GM21723 (cell line): ENCODE results near the gene JAG2.

ENCODE experiments used
- ATAC-seq: cut with Tn5 transposase; IDR thresholded peaks from one replicate; pipeline ENCODE4 v1.9.1; 2021; ENCODE audit warnings: mild to moderate bottlenecking, moderate library complexity; ENCODE audit not compliant: unreplicated experiment

JAG2 gene

DNA sequence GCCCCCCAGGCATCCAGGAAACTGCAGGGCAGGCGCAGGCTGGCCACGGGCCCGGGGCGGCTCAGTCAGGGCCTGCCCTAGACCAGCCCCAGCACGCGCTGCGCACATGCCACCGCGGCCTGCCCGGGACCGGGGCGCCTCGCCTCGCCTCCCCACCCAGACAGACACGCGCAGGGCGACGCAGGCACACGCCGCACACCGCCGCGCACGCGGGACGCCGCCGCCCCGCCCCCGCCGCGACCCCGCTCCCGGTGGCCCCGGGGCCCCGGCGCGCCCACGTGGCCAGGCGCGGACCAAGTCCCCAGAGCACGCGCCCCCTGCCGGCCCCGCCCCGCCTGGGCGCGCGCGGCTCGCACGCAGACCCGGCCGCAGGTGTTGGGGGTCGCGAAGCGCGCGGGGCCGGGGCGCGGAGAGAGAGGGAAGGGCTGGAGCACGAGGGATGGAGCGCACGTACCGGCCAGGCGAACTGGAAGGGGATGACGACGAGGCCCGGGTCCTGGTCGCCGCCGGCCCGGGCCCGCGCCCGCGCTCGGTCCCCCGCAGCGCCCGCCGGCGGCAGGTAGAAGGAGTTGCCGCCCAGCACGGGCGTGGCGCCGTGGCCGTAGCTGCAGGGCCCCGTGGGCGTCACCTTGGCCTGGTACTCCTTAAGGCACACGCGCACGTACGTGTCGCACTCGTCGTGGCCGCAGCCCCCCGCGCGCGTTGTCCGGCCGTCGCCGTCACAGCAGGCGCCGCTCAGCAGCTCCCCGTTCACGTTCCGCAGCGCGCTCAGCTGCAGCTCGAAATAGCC is 1.1 kb downstream of the JAG2 start:
- ATAC-seq: no peak

DNA sequence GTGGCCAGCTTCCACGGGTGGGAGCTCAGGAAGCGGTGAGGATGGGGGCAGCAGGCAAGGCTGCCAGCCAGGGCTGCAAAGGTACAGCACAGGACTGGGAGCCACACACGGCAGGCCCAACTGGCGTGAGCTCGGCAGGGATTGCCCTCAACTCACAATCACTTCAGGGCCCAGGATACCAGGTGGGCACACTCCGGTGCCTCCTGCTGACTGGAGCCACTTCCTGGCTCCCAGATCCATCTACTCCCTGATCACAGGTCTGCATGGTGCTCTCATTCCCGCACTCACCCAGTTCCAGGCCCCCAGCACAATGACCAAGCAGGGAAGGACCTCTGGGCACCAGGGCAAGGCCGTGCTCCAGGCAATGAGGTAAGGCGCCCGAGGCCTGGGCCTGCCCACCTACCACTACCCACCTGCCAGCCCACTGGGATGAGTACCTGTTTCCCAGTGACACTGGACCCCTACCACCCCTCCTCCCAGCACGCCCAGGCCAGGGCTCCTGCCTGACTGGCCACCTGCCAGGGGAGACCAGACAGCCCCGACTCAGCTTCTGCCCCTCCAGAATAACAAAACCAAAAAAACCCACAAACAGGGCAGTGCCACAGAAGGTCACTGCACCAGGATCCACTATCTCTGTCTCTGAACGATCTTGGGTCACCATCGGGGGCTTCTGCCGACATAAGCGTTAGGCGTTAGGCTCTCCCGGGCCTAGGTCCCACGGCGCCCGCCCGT is 1.8 kb downstream of the JAG2 start:
- no peak for ATAC-seq

DNA sequence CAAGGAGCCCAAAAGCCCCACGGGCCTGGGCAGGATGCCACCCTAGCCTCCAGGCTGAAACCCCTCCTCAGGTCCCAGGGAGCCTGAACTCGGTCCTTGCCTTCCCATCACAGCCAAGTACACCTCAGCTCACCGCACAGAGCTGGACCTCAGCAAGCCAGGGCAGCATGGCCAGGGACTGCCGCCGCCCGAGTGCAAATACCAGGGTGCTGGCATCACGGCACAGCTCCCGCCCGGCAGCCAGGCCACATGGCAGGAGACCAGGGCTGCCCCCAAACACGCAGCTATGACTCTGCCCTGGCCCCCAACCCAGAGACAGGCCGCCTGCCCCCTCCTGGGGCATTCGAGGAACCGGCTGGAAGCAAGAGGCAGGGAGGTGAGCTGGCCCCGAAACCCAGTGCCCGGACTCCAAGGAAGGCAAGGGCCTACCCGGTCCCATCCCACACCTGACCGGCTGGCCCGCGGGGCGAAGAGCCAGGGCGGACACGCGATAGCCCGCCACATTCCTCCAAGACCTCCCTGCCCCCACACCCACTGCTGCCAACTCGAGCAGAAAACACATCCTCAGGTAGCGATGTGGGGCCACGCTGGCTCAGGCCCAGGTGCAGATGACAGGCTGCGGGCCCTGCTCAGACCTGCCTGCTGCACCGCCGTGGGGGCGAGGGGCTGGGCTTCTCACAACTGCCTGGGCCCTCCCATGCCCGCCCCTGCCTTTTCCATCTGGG is 2.7 kb downstream of the JAG2 start:
- ATAC-seq: no peak

DNA sequence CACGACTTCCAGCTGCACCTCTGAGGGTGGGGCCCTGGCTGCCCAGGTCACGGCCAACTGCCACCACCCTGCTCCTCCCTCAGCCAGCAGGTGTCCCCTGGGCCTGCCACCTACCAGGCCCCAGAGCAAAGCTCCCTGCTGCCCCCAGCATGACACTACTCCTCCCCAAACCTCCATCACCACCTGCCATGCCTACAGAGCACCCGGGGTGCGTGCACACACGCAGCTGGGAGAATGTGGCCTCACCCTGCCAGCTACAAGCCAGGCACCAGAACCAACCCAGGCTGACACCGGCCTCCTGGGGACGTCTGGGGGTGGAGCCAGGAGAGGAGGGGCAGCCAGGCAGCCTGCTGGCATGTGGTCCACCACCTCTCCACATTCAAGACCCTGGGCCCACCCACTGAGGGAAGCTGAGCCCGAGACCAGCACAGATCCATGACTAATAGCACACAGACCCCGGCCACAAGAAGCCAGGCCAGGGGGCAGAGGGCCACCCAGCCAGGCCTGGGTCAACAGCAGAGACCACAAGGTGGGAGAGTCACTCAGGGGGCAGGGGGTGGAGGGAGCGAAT is 3.4 kb downstream of the JAG2 start:
- no peak for ATAC-seq

DNA sequence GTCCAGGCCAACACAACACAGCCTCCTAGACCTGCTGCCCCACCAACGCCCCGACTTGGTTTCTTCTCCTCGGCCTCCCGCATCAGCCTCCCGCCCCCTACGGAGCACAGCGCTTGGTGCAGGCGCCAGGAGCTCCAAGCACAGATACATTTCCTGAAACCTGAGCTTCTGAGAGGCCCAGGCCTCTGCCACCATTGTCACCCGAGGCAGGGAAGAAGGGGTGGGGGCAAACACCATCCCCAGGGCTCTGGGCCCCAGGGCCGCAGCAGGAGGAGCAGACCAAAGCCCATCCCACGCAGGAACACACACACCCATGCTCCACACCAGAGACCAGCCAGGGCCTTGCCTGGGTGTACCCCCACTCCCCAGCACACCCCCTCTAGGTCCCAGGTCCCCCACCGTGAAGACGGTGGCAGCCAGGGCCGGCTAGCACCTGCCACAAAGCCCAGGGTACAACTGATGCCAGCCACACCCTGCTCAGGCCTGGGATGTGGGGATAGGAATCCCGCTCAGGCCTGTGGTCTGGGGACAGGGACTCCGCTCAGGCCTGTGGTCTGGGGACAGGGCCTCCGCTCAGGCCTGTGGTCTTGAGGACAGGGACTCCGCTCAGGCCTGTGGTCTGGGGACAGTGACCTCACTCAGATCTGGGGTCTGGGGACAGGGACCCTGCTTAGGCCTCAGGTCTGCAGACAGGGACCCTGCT is 5.4 kb downstream of the JAG2 start:
- no peak for ATAC-seq

DNA sequence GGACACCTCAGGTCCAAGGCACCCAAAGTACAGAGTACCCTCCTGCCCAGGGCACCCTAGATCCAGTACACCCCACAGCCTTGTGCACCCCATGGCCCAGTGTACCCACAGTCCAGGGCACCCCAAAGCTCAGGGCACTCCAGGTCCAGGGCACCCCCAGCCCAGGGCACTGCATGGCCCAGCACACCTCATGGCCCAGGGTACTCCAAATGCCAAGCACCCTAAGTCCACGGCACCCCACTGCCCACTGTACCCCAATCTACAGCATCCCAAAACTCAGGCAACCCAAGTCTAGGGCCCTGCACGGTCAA is 6.0 kb downstream of the JAG2 start:
- ATAC-seq: no peak

DNA sequence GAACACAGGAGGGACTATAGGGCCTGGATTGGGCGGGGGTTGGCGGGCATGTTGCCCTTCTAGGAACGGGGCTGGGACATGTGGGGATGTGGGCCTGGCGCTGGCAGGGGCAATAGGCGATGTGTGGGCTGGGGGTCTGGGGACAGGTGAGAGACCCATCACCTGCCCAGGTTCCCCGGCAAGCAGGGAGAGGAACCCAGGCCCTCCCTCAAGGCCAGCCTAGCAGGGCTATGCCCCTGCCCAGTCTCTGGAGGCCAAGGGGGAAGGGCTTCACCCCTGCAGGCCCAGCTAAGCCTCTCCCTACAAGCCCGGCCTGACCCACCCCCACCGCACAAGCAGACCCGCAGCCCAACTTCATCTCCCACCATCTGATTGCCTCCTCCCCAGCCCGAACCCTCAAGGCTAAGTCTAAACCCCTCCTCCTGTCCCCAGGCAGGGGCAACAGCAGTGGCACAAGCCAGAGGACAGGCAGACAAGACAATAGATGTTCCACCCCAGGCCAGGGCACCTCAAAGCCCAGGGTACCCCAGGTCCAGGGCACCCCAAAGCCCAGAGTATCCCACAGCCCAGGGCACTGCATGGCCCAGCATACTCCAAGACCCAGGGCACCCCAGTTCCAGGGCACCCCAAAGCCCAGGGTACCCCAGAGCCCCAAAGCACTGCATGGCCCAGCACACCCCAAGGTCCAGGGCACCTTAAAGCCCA is 6.5 kb downstream of the JAG2 start:
- no peak for ATAC-seq

DNA sequence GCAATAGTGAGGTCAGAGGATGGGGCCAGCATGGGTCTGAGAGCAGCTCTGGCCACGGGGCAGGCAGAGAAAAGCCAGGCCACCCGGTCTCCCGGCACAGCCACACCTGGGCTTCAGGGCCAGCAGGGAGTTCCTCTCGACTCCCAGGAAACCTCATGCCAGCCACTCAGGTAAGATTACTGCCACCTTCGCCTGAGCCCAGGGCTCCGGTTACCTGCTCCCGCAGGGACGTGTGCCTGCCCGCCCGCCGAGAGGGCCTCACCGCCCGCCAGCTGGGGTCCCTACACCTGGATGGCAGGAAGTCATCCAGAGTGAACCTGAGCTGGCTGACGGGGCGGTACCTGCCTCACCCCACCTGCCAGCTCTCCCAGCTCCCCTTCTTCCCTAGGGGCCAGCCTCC is 7.3 kb downstream of the JAG2 start:
- no peak for ATAC-seq

DNA sequence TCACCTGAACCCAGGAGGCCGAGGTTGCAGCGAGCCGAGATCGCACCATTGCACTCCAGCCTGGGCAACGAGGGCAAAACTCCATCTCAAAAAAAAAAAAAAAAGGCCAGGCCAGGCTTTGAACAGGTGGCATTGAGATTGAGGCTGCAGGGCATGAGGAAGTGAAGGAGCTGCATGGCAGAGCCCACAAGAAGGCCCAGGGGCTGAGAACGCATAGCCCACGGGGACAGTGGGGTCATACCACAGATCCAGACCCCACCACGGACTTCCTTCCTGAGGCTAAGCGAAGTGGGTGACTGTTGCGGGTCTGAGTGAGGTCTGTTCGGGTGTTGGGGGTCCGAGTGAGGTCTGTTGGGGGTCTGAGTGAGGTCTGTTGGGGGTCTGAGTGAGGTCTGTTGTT is 7.8 kb downstream of the JAG2 start:
- no peak for ATAC-seq

DNA sequence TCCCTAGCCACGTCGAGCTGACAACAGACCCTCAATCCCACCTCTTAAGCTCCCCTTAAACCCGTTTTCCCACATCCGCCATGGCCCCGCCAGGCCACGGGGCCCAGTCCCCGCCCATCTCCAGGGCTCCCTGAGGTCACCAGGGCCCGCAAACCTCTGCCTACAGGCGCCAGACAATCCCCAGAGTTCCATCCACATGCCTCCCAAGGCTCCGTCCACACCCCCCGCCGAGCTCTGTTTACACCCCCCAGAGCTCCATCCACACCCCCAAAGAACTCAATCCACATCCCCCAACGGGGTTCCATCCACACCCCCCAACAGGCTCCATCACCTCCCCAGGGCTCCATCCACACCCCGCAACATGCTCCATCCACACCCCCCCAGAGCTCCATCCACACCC is 9.2 kb downstream of the JAG2 start:
- ATAC-seq: no peak

DNA sequence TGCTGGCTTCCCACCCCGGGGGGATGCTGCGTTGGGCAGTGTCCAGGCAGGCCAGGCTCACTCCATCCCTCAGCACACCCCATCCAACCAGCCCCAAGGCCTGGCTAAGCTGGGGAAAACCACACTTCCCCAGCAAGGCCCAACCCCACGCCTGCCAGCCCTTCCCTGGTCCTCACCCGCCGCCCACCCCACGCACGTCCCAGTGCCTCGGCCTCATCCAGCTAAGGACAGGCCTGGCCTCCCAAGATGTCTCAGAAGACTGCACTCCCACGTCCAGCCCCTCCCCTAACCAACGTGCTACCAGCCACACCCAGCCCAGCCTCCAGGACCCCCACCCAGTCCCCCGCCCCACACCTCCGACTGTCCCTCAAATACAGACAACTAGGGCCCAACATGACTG is 9.8 kb downstream of the JAG2 start:
- no peak for ATAC-seq

DNA sequence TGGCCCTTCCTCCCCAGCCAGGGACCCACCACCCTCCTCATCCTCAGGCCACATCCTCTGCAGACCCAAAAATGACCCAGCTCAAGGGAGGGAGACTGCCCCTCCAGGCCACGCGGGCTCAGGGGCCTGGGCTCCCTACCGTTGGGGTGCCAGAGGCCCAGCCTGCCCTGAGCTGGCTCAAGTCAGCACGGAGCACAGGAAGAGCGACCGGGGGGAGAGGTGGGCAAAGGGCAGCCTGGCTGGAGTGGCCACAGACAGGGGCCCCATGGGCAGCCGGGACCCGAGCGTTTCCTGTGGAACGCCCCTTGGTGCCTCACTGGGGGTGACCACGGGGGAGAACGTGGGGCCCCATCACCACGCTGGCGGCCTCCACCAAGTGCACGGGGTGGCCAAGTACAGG is 10.7 kb downstream of the JAG2 start:
- ATAC-seq: no peak

DNA sequence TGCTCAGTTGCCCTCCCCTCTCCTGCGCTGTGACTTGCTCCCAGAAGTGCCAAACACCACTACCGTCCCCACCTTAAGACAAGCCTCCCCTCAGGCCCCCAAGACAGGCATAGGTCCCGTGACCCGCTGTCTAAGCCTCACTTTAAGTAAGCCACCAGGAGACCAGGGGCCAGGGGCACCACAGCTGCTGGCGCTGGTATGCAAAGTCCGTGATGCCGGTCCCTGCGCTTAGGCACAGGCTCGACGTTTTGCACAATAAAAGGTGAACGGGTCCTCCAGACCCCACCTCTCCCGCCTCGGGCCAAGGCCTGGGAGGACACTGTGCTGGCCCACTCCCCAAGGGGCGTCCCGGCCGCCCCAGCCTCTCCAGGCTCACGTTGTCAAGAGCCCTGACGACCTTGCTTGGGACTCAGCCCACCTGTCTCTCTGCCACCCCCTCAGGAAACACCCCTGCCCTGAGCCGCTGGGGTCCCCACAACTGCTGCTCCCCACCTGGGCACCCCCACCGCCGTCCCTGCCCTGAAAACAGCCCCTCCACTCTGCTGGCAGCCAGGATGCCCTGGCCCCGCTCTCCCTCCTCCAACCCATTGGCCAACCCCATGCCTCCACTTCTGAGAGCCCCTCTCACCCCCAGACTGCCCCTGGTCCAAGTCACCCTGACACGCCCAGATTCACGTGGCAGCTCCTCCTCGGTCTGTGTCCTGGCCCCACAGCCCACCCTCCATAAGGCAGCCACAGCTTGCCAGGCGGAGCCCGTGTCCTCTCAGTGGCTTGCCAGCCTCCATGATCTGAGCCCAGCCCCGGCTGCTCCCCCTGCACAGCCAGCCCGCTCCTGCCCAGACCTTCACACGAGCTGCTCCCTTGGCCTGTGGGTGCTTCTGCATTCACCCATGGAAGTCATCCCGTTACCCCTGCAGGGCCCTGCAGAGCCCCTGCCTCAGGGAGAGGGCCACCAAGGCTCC is 11.9 kb downstream of the JAG2 start:
- ATAC-seq: no peak

DNA sequence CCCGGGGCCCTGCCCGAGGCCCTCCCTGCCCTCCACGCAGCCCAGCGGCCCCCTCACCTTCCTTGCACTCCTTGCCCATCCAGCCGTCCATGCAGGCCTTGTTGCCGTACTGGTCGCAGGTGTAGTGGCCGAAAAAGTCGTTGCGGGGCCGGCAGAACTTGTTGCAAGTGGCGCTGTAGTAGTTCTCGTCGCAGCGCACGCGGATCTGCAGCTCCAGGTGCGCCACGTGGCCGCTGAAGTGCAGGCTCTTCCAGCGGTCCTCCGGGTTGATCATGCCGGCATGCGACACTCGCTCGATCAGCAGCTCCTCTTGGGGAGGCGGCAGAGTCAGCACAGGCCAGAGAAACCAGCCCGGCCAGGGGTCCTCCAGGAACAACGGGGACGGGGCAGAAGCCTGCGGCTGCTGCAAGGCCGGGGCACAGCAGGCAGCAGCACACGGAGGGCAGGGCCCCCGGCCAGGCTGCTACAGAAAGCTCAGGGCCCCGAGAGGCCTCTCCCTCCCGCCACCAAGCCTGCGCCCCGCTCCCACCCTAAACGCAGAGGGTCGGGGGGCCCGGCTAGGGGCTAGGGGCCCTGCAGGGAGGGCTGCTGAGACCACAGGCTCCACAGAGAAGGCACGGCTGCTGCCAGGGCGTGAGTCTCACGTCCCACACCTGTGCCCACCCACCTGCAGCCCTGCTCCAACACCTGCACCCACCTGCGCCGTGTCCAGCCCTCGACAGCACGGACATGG is 12.7 kb downstream of the JAG2 start:
- ATAC-seq: no peak

DNA sequence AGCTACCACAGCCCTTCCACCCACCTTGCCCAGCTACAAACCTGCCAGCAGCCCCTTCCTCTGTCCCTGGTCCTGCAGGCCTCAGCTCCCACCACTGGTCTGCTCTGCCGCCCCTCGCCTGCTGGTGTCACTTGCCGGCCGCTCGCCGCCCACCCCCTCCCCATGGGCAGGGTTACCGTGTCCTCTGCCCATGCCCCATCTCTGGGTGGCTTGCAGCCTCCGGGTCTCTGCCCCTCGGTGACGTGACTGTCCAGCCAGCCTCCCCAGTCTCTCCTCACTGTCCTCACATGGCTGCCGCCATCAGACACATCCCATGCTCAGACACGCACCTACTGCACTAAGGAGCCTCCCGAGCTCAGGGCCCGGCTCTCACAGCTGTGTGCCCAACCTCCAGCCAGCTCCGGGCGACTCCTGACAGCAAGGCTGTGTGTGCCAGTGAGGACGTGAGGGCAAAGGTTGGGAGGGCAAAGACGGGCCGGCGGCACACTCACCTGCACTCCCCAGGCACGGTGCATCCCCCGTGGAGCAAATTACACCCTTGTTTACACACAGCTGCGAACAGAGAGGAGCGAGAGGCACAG is 13.4 kb downstream of the JAG2 start:
- no peak for ATAC-seq

DNA sequence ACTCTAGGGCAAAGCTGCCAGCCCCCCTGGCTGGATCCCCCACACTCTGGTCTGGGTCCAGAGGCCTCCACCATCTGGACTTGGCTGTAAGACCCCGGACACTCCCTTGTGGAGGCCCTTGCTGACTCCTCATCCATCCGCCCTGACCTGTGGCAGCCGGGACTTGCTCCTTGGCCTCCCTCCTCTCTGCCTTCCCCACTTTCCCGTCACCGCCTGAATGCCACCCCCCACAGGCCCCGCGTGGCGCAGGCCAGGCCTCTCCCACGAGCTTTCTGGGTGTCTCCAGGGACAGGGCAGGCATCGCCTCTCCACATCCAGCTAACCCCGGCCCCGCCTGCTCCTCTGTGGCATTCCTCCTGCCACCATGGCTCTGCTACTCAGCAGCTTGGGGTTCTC is 14.1 kb downstream of the JAG2 start:
- ATAC-seq: no peak

DNA sequence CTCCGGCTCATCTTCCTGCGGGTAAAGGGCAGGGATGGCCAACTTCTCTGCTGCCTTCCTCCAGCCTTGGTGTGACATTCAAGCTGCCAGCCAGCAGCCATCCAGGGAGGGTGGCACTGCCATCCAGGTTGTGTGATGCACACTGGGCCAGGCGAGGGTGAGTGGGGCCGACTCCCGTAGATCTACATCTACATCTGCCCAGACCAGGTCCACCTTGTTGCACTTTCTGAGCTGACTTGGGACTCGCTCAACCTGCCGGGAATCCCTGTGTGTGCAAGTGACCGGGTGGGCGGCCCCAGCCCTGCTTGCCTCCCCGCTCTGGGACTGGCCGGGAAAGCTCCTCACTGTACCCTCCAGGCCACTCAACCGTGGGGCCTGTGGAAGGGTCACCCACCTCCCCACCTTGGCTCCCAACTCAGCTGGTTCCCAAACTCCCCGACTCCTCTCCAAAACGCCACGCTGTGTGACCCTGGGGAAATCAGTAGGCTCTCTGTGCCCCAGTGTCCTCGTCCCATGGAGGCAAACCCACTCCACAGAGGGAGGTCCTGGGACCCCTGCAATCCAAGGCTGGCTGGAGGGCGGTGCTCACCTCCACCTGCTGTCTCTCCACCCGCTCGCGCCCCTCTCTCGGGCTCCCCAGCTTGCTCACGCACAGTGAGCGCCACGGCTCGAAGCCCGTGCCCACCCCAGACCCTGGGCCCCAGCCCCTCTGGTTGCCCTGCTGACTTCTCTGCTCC is 14.7 kb downstream of the JAG2 start:
- no peak for ATAC-seq

DNA sequence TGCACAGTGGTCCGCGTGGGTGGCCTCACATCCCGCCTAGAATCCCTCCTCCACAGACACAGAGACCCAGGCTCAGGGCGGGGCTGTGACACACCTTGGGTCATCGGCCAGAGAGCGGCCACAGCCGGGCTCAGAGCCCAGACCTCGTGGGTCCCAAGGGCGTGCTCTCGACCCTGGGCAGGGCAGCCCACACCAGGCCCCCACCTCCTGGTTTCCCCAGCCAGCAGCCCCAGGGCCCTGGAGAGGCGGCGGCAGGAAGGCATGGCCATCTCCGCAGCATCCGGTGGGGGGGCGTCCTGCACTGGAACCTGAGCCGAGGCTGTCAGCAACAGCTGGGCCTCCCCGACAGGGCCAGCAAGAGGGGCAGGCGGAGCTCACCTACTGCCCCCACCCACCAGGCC is 15.2 kb downstream of the JAG2 start:
- ATAC-seq: no peak
